ENCODE measurements around the gene SRXN1.

Gene SRXN1

GRCh38 chr20:611047-611842, 41.8 kb downstream of the SRXN1 start:
- no peak for TF ChIP-seq CTCF (IDR thresholded peaks at IDR 0.05)

- no peak for TF ChIP-seq CTCF (IDR thresholded peaks at IDR 0.05)
These were observed 42.6 kb downstream of the SRXN1 start, which contains the start of gene TCF15 for GRCh38 chr20:610130-611046. TCF15 (minus strand) TSS chr20:610309; CDS start chr20:610237, 72 bp downstream.

GRCh38 chr20:609371-609964, 43.5 kb downstream of the SRXN1 start:
- TF ChIP-seq CTCF (IDR thresholded peaks at IDR 0.05): no peak

- no peak for TF ChIP-seq CTCF (IDR thresholded peaks at IDR 0.05)
These were observed 44.0 kb downstream of the SRXN1 start for GRCh38 chr20:608970-609369.

GRCh38 chr20:607476-607875, 45.5 kb downstream of the SRXN1 start:
- TF ChIP-seq CTCF (IDR thresholded peaks at IDR 0.05): no peak

GRCh38 chr20:605237-605636, 47.8 kb downstream of the SRXN1 start:
- TF ChIP-seq CTCF (IDR thresholded peaks at IDR 0.05): no peak

- no peak for TF ChIP-seq CTCF (IDR thresholded peaks at IDR 0.05)
These were observed 49.8 kb downstream of the SRXN1 start for GRCh38 chr20:603116-603640.
